Right ventricle myocardium superior (tissue), 1 donor: ENCODE data around the gene CHRDL1. TPM values are rescaled to one million over a fixed set of nuclear protein-coding genes. Genes with fewer than 3 reads are reported as not detected.

ENCODE experiments used
- ATAC-seq: fragments of 200-7000 bp; cut with Tn5 transposase; one replicate; pipeline ENCODE4 v1.9.1; 2020; ENCODE audit warnings: mild to moderate bottlenecking; ENCODE audit not compliant: poor library complexity
- DNase-seq: peaks from one replicate; pipeline ENCODE4 v3.0.0-alpha.2; 2020
- intact Hi-C: fragments of 100-400 bp; cut with DNase I; formaldehyde crosslinking; loops from one replicate; pipeline ENCODE4 v1.11.2; 2022
- total RNA-seq: library from RNA; stranded (reverse); fragmentation: NEBNext Ultra II Directional; extraction: Animal tissue kit (Norgen Biotek cat#: 25700); gene quantifications from one replicate; pipeline ENCODE4 v1.2.1, GENCODE V29; 2021
- donor health status: DM: no; HTN: yes; CAD: no; lungs with severe emphysema.

The CHRDL1 gene
- total RNA-seq, 1 donor from 2014 or later = 2.9 TPM

DNA sequence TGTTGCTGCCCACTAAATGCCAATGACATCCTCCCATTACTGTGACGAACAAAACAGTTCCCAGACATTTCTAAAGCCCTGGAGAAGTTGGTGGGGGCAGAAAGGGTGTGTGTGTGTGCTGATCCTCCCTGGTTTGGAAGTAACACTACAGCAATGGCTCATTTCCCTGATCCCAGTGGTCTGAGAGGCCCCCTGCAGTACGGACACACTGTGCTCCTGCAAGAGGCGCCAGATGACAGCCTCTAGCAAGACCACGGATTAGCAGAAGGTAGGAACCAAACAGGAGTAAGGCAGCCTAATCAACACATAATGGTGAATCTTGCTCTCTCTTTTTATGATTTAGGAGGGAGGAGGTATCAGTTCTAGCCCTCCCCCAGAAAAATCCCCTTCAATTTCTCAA is 49.6 kb downstream of the CHRDL1 start:
- no peak for DNase-seq
- no peak for ATAC-seq
- intact Hi-C loops = no loop called here

GRCh38 chrX:110745288-110745687 is 50.3 kb downstream of the CHRDL1 start:
- intact Hi-C loops = no loop called here
- no peak for ATAC-seq
- DNase-seq = no peak

- no peak for DNase-seq
- intact Hi-C loops = no loop called here
- no peak for ATAC-seq
Observed at GRCh38 chrX:110743679-110744340, 51.8 kb downstream of the CHRDL1 start.

- intact Hi-C loops = no loop called here
- no peak for DNase-seq
- no peak for ATAC-seq
Observed at GRCh38 chrX:110741213-110741796, 54.3 kb downstream of the CHRDL1 start.

DNA sequence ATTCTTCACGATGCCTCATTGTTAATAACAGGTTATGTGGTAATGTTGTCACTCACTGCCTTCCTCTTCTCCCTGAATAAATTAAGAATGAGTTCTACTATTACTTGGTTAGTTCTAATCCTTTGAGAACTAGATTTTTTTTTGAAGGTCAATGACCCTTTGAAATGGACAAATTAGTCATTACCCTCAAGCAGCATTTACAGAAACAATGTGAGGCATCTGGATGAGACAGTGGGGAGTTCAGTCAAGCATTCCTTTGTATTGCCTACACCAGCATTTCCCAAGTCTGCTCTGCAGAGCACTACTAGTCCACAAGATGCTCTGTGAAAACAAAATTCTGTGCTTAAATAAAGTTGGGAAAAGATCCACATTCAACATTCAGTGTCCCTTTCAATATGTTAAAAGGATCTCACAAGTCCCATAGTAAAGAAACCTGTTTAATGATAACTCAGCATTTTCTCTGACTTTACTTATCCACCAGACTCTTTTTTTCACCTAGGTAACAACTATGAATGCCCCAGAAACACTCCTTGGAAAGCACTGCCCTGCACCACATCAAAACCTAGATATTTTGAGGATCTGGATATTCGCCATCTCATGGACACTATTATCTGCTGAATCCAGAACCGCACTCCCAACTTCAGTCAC is 60.6 kb downstream of the CHRDL1 start:
- intact Hi-C loops = no loop called here
- no peak for ATAC-seq
- no peak for DNase-seq

DNA sequence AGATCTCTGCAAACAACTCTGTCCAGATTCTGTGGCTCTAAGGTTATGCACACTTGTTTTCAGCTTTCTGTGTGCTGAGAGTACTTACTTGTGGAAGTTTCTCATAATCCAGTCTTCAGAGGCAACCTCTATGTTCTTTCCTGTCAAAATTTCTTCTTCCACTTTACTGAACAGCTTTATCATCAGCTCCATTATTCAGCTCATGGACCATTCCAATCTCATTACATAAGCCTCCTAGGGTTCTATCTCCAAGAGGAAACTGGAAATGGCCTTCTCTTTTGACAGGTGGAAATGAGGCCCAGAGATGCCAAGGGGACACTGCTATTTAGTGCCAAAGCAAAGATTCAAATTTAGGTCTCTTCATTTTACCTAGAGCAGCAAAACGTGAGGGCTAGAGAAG is 61.3 kb downstream of the CHRDL1 start:
- intact Hi-C loops = no loop called here
- no peak for DNase-seq
- ATAC-seq = no peak

DNA sequence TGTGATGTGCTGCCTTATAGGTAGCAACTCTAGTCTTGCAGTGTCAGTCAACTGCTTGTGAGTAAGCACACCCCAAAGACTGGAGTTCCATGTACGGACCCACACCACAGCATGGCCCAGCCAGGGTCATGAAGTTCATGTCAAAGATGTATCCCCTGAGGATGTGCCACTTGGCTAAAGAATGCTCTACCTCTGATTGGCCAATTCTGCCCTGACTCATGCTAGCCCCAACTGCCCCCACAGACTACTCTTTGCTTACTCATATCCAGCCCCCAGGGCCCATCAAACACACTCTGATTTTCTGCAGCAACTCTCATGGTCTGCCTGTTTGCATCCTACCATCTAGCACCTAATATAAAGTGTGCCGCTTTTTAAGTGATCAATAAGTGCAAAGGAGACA is 62.5 kb downstream of the CHRDL1 start:
- intact Hi-C loops = no loop called here
- ATAC-seq (no peak), DNase-seq (no peak)

- intact Hi-C loops = no loop called here
- DNase-seq = no peak
- ATAC-seq = peak; percentile 51
Observed at GRCh38 chrX:110732266-110732665, 63.4 kb downstream of the CHRDL1 start.

DNA sequence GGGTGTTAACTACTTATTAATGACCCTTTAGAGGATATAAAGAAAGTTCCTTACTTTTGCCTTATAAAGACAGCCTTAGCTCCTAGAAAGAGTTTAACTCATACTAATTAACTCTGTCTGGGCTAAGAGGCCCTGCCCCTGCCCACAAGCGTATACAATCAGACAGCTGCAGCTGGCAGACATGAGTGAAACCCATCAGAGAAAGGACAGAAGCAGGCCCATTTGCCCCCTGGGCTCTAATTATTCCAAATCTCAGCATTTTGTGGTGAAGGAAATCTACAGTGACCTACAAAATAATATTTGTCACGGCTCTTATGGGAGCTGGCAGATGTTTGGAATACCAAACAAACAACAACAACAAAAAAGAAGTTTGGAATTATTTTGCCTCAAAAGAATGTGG is 71.8 kb downstream of the CHRDL1 start:
- no peak for ATAC-seq
- DNase-seq = no peak
- intact Hi-C loops = no loop called here

DNA sequence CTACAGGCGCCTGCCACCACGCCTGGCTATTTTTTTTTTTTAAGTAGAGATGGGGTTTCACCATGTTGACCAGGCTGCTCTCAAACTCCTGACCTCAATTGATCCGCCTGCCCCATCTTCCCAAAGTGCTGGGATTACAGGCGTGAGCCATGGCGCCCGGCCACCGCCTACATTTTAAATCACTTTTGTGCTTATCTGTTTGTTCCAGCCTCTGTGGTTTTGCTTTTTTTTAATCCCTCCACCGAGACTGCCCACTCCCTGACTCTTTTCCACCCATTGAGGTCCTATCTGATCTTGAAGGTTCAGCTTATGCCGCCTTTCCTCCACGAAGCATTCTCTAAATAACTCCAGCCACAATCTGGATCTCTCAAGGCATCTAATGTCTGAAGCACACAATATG is 73.5 kb downstream of the CHRDL1 start:
- DNase-seq (no peak), ATAC-seq (no peak)
- intact Hi-C loops = no loop called here

DNA sequence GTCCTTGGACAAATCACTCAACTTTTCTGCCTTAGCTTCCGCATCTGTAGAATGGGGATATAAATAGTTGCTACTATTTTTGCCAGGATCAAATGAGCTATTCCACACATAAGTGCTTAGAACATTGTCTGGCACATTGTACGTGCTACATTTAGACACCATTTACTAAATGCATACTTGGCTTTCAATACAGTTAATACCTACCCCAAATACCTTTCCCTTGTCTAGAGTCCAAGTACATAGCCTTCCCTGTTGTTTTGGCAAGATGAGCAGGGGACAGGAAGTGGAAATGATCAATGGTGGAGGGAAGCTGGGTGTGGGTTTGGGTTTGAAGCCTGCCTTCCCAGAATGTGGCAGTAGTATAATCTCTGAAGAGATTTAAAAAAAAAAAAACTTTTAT is 82.0 kb downstream of the CHRDL1 start:
- intact Hi-C loops = no loop called here
- DNase-seq (no peak), ATAC-seq (no peak)

- no peak for ATAC-seq
- intact Hi-C loops = no loop called here
- DNase-seq = no peak
Observed at GRCh38 chrX:110706446-110706845, 89.2 kb downstream of the CHRDL1 start.

DNA sequence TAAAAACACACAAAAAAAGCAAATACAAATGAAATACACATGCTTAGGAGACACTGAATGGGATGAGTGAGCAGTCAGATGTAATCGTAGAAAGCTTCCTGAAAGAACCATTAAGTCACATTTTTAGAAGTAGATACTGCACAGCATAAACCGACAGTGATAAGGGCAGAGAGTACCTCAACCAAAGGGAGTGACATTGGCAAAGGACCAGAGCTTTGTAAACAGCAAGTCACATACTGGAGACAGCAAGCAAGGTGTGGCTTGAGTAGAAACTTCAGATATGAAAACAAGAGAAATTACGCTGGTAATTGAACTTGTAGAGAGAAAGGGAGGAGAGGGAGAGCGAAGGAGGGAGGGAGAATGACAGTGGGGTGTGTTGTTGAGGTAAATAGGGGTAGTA is 92.0 kb downstream of the CHRDL1 start:
- DNase-seq = no peak
- intact Hi-C loops = no loop called here
- ATAC-seq = no peak

DNA sequence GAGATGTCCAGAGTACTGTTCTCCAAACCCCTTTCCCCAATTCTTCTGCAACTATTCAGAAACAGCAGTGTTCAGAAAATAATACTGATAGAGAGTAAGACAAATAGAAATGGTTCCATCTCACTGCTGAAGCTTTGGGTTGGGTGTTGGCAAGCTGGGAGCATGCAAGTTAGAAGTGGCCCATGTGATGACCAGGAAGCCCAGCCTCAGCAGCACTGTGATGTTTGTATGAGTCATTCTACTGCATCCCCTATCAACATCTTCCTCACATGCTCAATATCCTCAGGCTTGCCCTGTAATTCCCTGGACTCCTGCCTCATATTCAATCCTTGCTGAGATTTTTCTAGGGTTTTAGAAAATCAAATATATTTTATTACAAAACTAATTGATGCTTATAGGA is 96.5 kb downstream of the CHRDL1 start:
- intact Hi-C loops = no loop called here
- ATAC-seq (no peak), DNase-seq (no peak)

GRCh38 chrX:110698696-110699095 is 96.9 kb downstream of the CHRDL1 start:
- intact Hi-C loops = no loop called here
- DNase-seq (no peak), ATAC-seq (no peak)

DNA sequence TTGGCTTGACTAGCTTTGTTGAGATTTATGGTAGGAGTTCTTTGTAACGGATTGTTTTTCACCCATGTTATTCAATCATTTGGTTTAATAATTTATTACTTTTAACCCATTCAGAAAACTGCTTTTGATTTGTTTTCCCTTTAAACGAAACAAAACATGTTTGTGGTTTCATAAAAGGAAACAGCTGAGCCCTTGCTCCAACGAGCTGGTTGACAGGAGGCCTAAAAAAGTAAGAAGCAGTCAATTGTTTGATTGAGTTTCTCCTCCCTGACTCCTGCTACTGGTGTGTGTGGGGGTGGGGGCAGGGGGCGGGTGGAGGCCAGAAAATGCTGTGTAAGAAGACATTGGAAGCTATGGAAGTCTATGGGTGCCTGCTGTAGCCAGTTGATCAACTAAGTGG is 102.8 kb downstream of the CHRDL1 start:
- intact Hi-C loops = no loop called here
- ATAC-seq (no peak), DNase-seq (no peak)

DNA sequence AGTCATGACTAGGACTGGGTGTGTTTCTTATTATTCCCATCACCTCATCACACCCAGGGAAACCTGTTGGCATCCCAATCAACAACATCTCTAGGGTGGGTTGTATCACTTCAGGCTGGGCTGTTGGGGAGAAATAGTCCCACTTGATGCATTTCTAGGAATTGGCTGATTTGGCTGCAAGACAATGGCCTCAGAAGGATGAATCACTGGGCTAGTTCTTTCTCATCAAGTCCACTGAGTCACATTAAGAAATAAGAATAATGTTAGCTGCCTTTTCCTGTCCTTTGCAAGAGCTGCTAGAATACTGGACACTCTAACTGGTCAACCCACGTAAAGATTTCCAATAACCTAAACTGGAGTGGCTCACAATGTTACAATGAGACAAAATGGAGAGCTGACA is 104.2 kb downstream of the CHRDL1 start:
- intact Hi-C loops = no loop called here
- DNase-seq (no peak), ATAC-seq (no peak)

GRCh38 chrX:110684653-110685052 is 111.0 kb downstream of the CHRDL1 start:
- DNase-seq (no peak), ATAC-seq (no peak)
- intact Hi-C loops = no loop called here

DNA sequence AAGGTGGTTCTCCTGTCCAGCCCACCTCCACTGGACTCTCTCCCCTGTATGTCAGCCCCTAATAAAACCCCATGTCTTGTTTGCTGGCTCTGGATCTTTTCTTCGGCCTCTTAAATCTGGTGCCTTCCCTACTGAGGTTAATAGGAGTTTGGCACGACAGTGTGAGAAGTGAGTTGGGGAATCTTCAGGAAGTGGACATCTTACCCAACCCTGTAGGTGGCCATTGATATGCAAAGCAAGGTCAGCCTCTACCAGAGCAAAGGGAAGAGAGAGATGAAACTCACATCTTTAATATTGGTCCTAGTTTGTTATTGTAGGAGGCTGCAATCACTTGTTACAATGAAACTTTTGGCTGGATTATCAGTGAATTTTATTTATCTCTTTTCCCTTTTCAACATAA is 111.7 kb downstream of the CHRDL1 start:
- no peak for ATAC-seq
- no peak for DNase-seq
- intact Hi-C loops = no loop called here

- intact Hi-C loops = no loop called here
- ATAC-seq = no peak
Observed at GRCh38 chrX:110678591-110678990, 117.0 kb downstream of the CHRDL1 start.

GRCh38 chrX:110675886-110676285 is 119.7 kb downstream of the CHRDL1 start:
- no peak for DNase-seq
- no peak for ATAC-seq
- intact Hi-C loops = no loop called here

More at GRCh38 chrX:110678591-110678990, 117.0 kb downstream of the CHRDL1 start:
- no peak for DNase-seq
